Measurements from ENCODE around the gene HSD17B11.
"Not testable (repeated sequence)": the region's sequence is repeated elsewhere in the genome, so short reads cannot be mapped to it uniquely, and the experiment has no call there.

Gene HSD17B11

GRCh38 chr4:87305562-87305961, 85.4 kb downstream of the HSD17B11 start:
- DNase-seq (ENCODE audit: low spot score), result no peak

- DNase-seq (ENCODE audit: low spot score), result no peak
Measured at GRCh38 chr4:87304745-87305432, 86.1 kb downstream of the HSD17B11 start.

DNA sequence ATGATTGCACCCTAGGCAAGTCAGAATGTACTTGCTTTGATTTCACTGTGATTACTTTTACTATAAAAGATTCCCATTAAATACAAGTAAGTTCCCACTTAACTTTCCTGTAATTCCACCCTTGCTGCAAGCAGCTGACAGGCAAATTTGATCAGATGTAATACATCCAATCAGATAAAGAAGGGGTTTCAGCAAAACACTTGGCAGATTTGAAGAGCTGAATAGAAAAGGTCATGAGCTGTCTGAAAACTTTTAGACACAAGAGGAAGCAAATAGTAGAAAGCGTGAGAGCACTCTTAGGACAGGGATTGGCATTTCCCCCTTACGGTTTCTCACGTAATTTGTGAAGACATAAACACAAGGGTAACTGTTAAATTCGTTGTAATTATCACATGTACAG, 91.1 kb downstream of the HSD17B11 start:
- DNase-seq (ENCODE audit: low spot score), result no peak

DNA sequence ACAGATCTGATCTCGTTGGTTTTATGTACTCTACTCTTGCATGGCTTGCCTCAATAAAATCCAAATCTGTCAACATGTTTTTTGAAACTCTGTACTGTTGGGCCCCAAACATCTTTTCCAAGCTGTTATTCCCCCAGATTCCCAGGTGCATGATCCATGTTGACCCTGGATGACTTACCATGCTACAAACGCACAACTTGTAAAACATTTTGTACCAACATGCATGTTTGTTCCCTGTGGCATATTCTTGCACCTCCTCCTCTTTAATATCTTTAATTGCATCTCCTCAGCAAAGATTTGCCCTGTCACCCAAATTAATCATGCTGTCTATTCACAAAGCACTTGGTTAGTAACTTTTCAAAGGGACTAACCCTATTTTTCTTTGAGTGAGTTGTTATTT, 92.6 kb downstream of the HSD17B11 start:
- DNase-seq (ENCODE audit: low spot score), result no peak

- not testable (repeated sequence) for DNase-seq (ENCODE audit: low spot score)
Measured at GRCh38 chr4:87294911-87295310, 96.1 kb downstream of the HSD17B11 start.

DNA sequence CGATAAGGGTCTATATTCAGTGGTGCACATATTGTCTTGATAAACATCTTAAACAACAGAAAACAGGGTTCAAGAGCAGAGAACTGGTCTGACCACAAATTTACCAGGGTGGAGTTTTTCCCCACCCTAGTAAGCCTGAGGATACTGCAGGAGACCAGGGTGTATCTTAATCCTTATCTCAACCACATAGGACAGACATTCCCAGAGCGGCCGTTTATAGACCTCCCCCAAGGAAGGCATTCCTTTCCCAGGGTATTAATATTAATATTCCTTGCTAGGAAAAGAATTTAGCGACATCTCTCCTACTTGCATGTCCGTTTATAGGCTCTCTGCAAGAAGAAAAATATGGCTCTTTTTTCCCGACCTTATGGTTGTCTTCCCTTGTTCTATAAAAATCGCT, 97.1 kb downstream of the HSD17B11 start:
- not testable (repeated sequence) for DNase-seq (ENCODE audit: low spot score)

DNA sequence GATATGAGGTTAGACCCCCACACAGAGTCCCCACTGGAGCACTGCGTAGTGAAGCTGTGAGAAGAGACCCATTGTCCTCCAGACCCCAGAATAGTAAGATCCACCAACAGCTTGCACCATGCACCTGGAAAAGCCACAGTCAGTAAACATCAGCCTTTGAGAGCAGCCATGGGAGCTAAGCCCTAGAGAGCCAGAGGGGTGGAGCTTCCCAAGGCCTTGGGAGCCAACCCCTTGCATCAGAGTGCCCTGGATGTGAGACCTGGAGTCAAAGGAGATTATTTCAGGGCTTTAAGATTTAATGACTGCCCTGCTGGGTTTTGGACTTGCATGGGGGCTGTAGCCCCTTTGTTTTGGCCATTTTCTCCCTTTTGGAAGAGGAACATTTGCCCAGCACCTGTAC, 104.0 kb downstream of the HSD17B11 start:
- no peak for DNase-seq (ENCODE audit: low spot score)

Data from NAMALWA (cell line).